ENCODE measurements around the gene SIN3A. TPM values are rescaled to one million over a fixed set of nuclear protein-coding genes. Genes with fewer than 3 reads are reported as not detected.

The SIN3A gene
- total and polyA plus RNA-seq, 2 of the 4 experiments (the other 2 are of a cell fraction), result 21.2 to 31.5 TPM

- peak overlapping the region; percentile 71 for H3K9ac ChIP-seq (ENCODE audit: low read depth, low read length)
- H2AK5ac ChIP-seq (ENCODE audit: low read depth, low read length), result peak overlapping the region; percentile 61; the same call in 1 of the 2 replicates
- no peak overlapping the region for H3K56ac ChIP-seq (ENCODE audit: extremely low read depth, insufficient read depth, low read length)
- no peak overlapping the region for H2BK120ac ChIP-seq (ENCODE audit: low read depth, low read length)
- peak overlapping the region; percentile 70; the same call in 1 of the 2 replicates for H3K14ac ChIP-seq (replicated peaks; ENCODE audit: low read depth, low read length)
- H3K4me2 ChIP-seq (ENCODE audit: low read depth, low read length), result peak overlapping the region; percentile 89
- in situ Hi-C loops (cut with MboI; ENCODE audit: low sequenced_read_pairs) (no loop called here), dilution Hi-C loops (cut with HindIII; ENCODE audit: low sequenced_read_pairs, unreplicated experiment) (no loop called here), intact Hi-C loops (cut with micrococcal nuclease) (loop anchor here (10.0 kb wide), 1 partner anchor 432 kb away; the partner anchor contains the start of gene PPCDC)
- peaks cover 11 to 15% of the 10 kb centered on the region in 2 experiments; a peak in 3 of 4 replicates for H3K79me1 ChIP-seq (ENCODE audit: low read depth in 1 of 2, low read length in 2 of 2)
- peak overlapping the region; percentile 9; the same call in 1 of the 2 replicates for H3K4ac ChIP-seq (ENCODE audit: low read depth, low read length)
- H2AFZ ChIP-seq (replicated peaks; ENCODE audit: low read length, poor library complexity), result peak overlapping the region; percentile 35
- H3K4me3 ChIP-seq (ENCODE audit: insufficient read depth, low read depth, low read length), result peak overlapping the region; percentile 60; the same call in 1 of the 2 replicates
- no peaks in the 10 kb centered on the region for H3K36me3 ChIP-seq (ENCODE audit: control insufficient read depth, insufficient read depth, low read length)
- no peak for TF ChIP-seq RCOR1 (IDR thresholded peaks at IDR 0.05; ENCODE audit: insufficient replicate concordance, low read length)
- H3K9me1 ChIP-seq (ENCODE audit: insufficient read depth, low read length), result peaks cover 3% of the 10 kb centered on the region; the same call in 1 of the 2 replicates
- WGBS, 2 experiments (ENCODE audit: extremely low coverage in 2 of 2, insufficient read length in 1 of 2), result 55% methylated on average over 3 of the region's 6 CpGs; no CpG with 5 or more reads in 1 of the 2 experiments
- H2BK20ac ChIP-seq (ENCODE audit: low read depth, low read length), result no peak overlapping the region; the same call in 1 of the 2 replicates
- H2BK5ac ChIP-seq (ENCODE audit: low read depth, low read length, poor library complexity, severe bottlenecking), result peak overlapping the region; percentile 72
- H3K4me1 ChIP-seq (ENCODE audit: control insufficient read depth, insufficient read depth, low read length), result peaks cover 11% of the 10 kb centered on the region
- H3K23ac ChIP-seq (ENCODE audit: low read depth, low read length), result peak overlapping the region; percentile 67; the same call in 1 of the 2 replicates
- H4K5ac ChIP-seq (ENCODE audit: low read depth, low read length), result 0 out of 2 replicates have a peak overlapping the region, but pooled peaks have one; percentile 14
- no peak overlapping the region for H2BK15ac ChIP-seq (ENCODE audit: low read depth, low read length)
- no peak overlapping the region for H4K91ac ChIP-seq (ENCODE audit: insufficient read depth, low read depth, low read length)
- no peaks in the 10 kb centered on the region for H3K9me3 ChIP-seq (ENCODE audit: control insufficient read depth, insufficient read depth, low read length)
- CTCF ChIA-PET, result interaction anchor here (0.7 to 1.7 kb wide), 2 partner anchors 89 to 205 kb away, joined by 3 to 4 read pairs; partner anchors contain the start of gene MAN2C1
- ATAC-seq (ENCODE audit: low read depth), result no peak
- BruUV-seq (replicated peaks), result no TSS peak
- DNase-seq, result peak; percentile 25
- peak overlapping the region in 1 of 2 experiments; percentile 85; a peak in 3 of 4 replicates for H4K8ac ChIP-seq (ENCODE audit: low read depth in 2 of 2, low read length in 2 of 2)
- POLR2A ChIA-PET (ENCODE audit: unreplicated experiment), result no interaction called here
- H3K27ac ChIP-seq (ENCODE audit: insufficient read depth, low read length), result peak overlapping the region; percentile 54; the same call in 1 of the 2 replicates
- H3K27me3 ChIP-seq (ENCODE audit: control insufficient read depth, insufficient read depth, low read length), result no peaks in the 10 kb centered on the region
- peak overlapping the region; percentile 84 for H2AK9ac ChIP-seq (replicated peaks; ENCODE audit: low read depth, low read length, poor library complexity)
- no peak overlapping the region for H3K18ac ChIP-seq (ENCODE audit: low read depth, low read length)
- H4K20me1 ChIP-seq (ENCODE audit: insufficient read depth, low read length), result peaks cover 7% of the 10 kb centered on the region
Observed at GRCh38 chr15:75456710-75457109, 5.2 kb upstream of the SIN3A start.

All from IMR-90 (cell line).